ENCODE measurements around the gene CLDN6. TPM values are rescaled to one million over a fixed set of nuclear protein-coding genes. Genes with fewer than 3 reads are reported as not detected.

The CLDN6 gene
- total and polyA plus RNA-seq, 9 of the 15 experiments (the other 6 are each of a cell fraction or from before 2014, with no cell fraction given), result 0.22 to 0.75 (median 0.38) TPM; not detected in 3

DNA sequence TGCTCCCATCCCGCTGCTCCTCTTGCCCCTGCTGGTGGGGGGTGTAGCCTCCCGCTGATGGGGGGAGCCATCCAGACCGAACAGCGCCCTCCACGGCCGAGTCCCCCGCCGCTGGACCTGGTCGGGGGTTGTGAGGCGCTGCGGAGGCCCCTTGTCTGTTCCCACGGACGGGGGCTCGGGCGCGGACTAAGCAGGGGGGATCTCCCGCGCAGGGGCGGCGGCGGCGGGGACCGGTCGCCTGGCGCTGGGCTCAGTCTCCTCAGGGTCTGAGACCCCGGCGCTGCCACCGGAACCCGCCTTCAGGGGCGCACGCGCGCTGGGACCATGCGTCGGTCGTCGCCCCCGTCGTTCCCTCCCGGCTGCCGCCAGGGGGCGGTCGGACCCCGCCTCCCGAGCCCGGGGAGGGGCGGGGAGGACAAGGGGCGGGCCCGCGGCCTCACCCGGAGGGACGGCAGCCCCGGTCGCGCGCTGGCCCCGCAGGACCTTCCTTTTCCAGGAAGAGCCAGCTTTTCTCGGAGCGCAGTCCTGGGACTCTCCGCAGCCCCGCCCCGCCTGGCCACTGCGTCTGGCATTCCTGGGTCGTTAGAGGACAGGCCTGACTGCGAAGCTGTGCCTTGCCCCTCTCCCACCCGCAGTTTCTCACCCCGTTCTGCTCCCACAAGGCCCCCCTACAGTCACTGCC, 41.2 kb upstream of the CLDN6 start (continued):
- TF ChIP-seq E4F1 (CRISPR knock-in tag; IDR thresholded peaks at IDR 0.05; ENCODE audit: borderline replicate concordance), result no peak
- no peak for TF ChIP-seq CBX2 (IDR thresholded peaks at IDR 0.05; ENCODE audit: insufficient read depth, low read length, poor library complexity, severe bottlenecking)
- TF ChIP-seq, protein P1, sequence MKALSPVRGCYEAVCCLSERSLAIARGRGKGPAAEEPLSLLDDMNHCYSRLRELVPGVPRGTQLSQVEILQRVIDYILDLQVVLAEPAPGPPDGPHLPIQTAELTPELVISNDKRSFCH (CRISPR knock-in tag; IDR thresholded peaks at IDR 0.05), result no peak
- TF ChIP-seq, protein P1 (tag; IDR thresholded peaks at IDR 0.05), result no peak
- no peak for TF ChIP-seq ZNF3 (CRISPR knock-in tag; IDR thresholded peaks at IDR 0.05)
- TF ChIP-seq ILF3 (IDR thresholded peaks at IDR 0.05; ENCODE audit: borderline replicate concordance), result no peak
- TF ChIP-seq RUNX1 (IDR thresholded peaks at IDR 0.05; ENCODE audit: low read depth), result no peak
- TF ChIP-seq CREBBP (IDR thresholded peaks at IDR 0.05; ENCODE audit: low read depth, low read length), result no peak
- TF ChIP-seq FOXK2 (conservative IDR thresholded peaks at IDR 0.05 in 1 of 2, IDR thresholded peaks at IDR 0.05 in 1 of 2; ENCODE audit: low read depth in 2 of 2), result no peak
- TF ChIP-seq SIN3B (IDR thresholded peaks at IDR 0.05; ENCODE audit: low read depth), result no peak; the same call in 1 of the 2 replicates
- no peak for TF ChIP-seq ZNF282 (CRISPR knock-in tag; IDR thresholded peaks at IDR 0.05)
- TF ChIP-seq PHF21A (IDR thresholded peaks at IDR 0.05; ENCODE audit: borderline replicate concordance, low read depth), result no peak
- no peak for TF ChIP-seq SNIP1 (IDR thresholded peaks at IDR 0.05; ENCODE audit: low read depth)
- TF ChIP-seq ZNF384 (IDR thresholded peaks at IDR 0.05; ENCODE audit: low read depth, low read length), result no peak
- peak; percentile 64; the same call in 1 of the 2 replicates for TF ChIP-seq KDM2B (CRISPR knock-in tag; IDR thresholded peaks at IDR 0.05)
- TF ChIP-seq STAG1 (CRISPR knock-in tag; IDR thresholded peaks at IDR 0.05; ENCODE audit: borderline replicate concordance), result peak; percentile 80; the same call in 1 of the 2 replicates
- TF ChIP-seq, protein P2, sequence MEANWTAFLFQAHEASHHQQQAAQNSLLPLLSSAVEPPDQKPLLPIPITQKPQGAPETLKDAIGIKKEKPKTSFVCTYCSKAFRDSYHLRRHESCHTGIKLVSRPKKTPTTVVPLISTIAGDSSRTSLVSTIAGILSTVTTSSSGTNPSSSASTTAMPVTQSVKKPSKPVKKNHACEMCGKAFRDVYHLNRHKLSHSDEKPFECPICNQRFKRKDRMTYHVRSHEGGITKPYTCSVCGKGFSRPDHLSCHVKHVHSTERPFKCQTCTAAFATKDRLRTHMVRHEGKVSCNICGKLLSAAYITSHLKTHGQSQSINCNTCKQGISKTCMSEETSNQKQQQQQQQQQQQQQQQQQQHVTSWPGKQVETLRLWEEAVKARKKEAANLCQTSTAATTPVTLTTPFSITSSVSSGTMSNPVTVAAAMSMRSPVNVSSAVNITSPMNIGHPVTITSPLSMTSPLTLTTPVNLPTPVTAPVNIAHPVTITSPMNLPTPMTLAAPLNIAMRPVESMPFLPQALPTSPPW (CRISPR knock-in tag; IDR thresholded peaks at IDR 0.05), result peak; percentile 90
- TF ChIP-seq WHSC1 (IDR thresholded peaks at IDR 0.05; ENCODE audit: low read length), result no peak
- peak; percentile 95 for TF ChIP-seq ZBTB7A (IDR thresholded peaks at IDR 0.05; ENCODE audit: borderline replicate concordance, control insufficient read depth, low read depth, low read length)
- no peak for TF ChIP-seq ZNF778 (CRISPR knock-in tag; IDR thresholded peaks at IDR 0.05)
- TF ChIP-seq PATZ1 (CRISPR knock-in tag; IDR thresholded peaks at IDR 0.05; ENCODE audit: borderline replicate concordance), result no peak
- TF ChIP-seq GTF2B (IDR thresholded peaks at IDR 0.05; ENCODE audit: extremely low read depth, insufficient read length), result no peak

All from K562 (cell line).